OCI-LY1 (cell line): ENCODE measurements around the gene CCRL2.

Experiments
- H2AFZ ChIP-seq: fragments of 200-600 bp; sonication (generic), shearing (Covaris generic); 2 replicates; pipeline ENCODE4 v1.6.0; 2014; ENCODE audit warnings: antibody characterized with exemption, mild to moderate bottlenecking, low read length
- H3F3A ChIP-seq: fragments of 200-600 bp; sonication (generic), shearing (Covaris generic); 2 replicates; pipeline ENCODE4 v1.6.0; 2014; ENCODE audit warnings: mild to moderate bottlenecking, antibody characterized with exemption, low read length, moderate library complexity; ENCODE audit not compliant: insufficient read depth
- H3K27ac ChIP-seq: fragments of 200-600 bp; sonication (generic); 2 replicates; pipeline ENCODE4 v1.5.1; 2014; ENCODE audit warnings: low read length, mixed run types, mild to moderate bottlenecking, low read depth; ENCODE audit not compliant: poor library complexity, severe bottlenecking
- H3K27me3 ChIP-seq: fragments of 200-600 bp; sonication (generic); 2 replicates; pipeline ENCODE4 v1.6.0; 2014; ENCODE audit warnings: antibody characterized with exemption, mild to moderate bottlenecking, low read length, moderate library complexity; ENCODE audit not compliant: insufficient read depth
- H3K36me3 ChIP-seq: fragments of 200-600 bp; sonication (generic); 2 replicates; pipeline ENCODE4 v1.6.1; 2014; ENCODE audit warnings: mild to moderate bottlenecking, antibody characterized with exemption, low read length, moderate library complexity, mixed read lengths; ENCODE audit not compliant: insufficient read depth
- H3K4me1 ChIP-seq: fragments of 200-600 bp; sonication (generic); 2 replicates; pipeline ENCODE4 v1.5.1; 2014; ENCODE audit warnings: mild to moderate bottlenecking, low read length, moderate library complexity; ENCODE audit not compliant: insufficient read depth, severe bottlenecking
- H3K4me2 ChIP-seq: fragments of 200-600 bp; sonication (generic), shearing (Covaris generic); 2 replicates; pipeline ENCODE4 v1.6.1; 2014; ENCODE audit warnings: low read length
- H3K4me3 ChIP-seq: fragments of 200-600 bp; sonication (generic); 2 replicates; pipeline ENCODE4 v1.5.1; 2014; ENCODE audit warnings: low read length, low read depth, mild to moderate bottlenecking, mixed read lengths; ENCODE audit not compliant: poor library complexity, severe bottlenecking
- H3K79me2 ChIP-seq: fragments of 200-600 bp; shearing (Covaris generic); 2 replicates; pipeline ENCODE4 v1.6.1; 2016; ENCODE audit warnings: mixed run types, low read length, mixed read lengths; ENCODE audit not compliant: insufficient read depth
- H3K9ac ChIP-seq: fragments of 200-600 bp; sonication (generic), shearing (Covaris generic); 2 replicates; pipeline ENCODE4 v1.6.1; 2014; ENCODE audit warnings: mild to moderate bottlenecking, low read length, mixed read lengths
- H3K9me2 ChIP-seq: fragments of 200-600 bp; sonication (generic), shearing (Covaris generic); 2 replicates; pipeline ENCODE4 v1.6.1; 2014; ENCODE audit warnings: low read depth, mild to moderate bottlenecking, low read length, mixed read lengths
- H3K9me3 ChIP-seq: fragments of 200-600 bp; shearing (Covaris generic); 2 replicates; pipeline ENCODE4 v1.6.1; 2014; ENCODE audit warnings: low read length, mixed read lengths
- H4K20me1 ChIP-seq: fragments of 200-600 bp; sonication (generic), shearing (Covaris generic); 2 replicates; pipeline ENCODE4 v1.6.0; 2016; ENCODE audit warnings: mild to moderate bottlenecking, low read length; ENCODE audit not compliant: insufficient read depth
- EZH2 ChIP-seq: fragments of 200-600 bp; sonication (generic), shearing (Covaris generic); IDR thresholded peaks from 2 replicates; pipeline ENCODE4 v1.8.0; 2017; ENCODE audit warnings: borderline replicate concordance, mixed run types, mild to moderate bottlenecking, antibody characterized with exemption, low read length, moderate library complexity, mixed read lengths
- TF ChIP-seq, protein P1 (sequence below): fragments of 200-600 bp; sonication (generic), shearing (Covaris generic); IDR thresholded peaks from 2 replicates; pipeline ENCODE4 v1.5.1; 2017; ENCODE audit warnings: mild to moderate bottlenecking, antibody characterized with exemption, low read length, moderate library complexity, mixed read lengths

The CCRL2 gene

DNA sequence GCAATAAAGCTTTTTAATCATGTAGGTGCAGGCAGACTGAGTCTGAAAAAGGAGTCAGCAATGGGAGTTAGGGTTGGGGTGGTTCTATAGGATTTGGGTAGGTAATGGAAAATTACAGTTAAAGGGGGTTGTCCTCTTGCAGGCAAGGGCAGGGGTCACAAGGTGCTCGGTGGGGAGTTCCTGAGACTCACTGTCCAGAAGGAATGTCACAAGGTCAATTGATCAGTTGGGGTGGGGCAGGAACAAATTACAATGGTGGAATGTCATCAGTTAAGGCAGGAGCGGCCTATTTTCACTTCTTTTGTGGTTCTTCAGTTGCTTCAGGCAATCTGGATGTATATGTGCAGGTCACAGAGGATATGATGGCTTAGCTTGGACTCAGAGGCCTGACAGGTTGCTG lies 14.0 kb upstream of the CCRL2 start:
- Histone ChIP-seq H3K27ac (no peak overlapping the region), H3K79me2 (no peaks in the 10 kb centered on the region), H3K9me3 (no peaks in the 10 kb centered on the region), H3K4me1 (no peaks in the 10 kb centered on the region), H3F3A (no peaks in the 10 kb centered on the region), H3K9ac (no peak overlapping the region), H3K27me3 (0 out of 2 replicates have a peak, but pooled peaks cover 4% of the 10 kb centered on the region), H4K20me1 (no peaks in the 10 kb centered on the region), H3K9me2 (no peaks in the 10 kb centered on the region), H3K4me2 (no peak overlapping the region), H2AFZ (no peak overlapping the region), H3K36me3 (no peaks in the 10 kb centered on the region), H3K4me3 (no peak overlapping the region)
- TF ChIP-seq EZH2 = no peak
- TF ChIP-seq, protein P1, sequence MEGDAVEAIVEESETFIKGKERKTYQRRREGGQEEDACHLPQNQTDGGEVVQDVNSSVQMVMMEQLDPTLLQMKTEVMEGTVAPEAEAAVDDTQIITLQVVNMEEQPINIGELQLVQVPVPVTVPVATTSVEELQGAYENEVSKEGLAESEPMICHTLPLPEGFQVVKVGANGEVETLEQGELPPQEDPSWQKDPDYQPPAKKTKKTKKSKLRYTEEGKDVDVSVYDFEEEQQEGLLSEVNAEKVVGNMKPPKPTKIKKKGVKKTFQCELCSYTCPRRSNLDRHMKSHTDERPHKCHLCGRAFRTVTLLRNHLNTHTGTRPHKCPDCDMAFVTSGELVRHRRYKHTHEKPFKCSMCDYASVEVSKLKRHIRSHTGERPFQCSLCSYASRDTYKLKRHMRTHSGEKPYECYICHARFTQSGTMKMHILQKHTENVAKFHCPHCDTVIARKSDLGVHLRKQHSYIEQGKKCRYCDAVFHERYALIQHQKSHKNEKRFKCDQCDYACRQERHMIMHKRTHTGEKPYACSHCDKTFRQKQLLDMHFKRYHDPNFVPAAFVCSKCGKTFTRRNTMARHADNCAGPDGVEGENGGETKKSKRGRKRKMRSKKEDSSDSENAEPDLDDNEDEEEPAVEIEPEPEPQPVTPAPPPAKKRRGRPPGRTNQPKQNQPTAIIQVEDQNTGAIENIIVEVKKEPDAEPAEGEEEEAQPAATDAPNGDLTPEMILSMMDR = no peak

DNA sequence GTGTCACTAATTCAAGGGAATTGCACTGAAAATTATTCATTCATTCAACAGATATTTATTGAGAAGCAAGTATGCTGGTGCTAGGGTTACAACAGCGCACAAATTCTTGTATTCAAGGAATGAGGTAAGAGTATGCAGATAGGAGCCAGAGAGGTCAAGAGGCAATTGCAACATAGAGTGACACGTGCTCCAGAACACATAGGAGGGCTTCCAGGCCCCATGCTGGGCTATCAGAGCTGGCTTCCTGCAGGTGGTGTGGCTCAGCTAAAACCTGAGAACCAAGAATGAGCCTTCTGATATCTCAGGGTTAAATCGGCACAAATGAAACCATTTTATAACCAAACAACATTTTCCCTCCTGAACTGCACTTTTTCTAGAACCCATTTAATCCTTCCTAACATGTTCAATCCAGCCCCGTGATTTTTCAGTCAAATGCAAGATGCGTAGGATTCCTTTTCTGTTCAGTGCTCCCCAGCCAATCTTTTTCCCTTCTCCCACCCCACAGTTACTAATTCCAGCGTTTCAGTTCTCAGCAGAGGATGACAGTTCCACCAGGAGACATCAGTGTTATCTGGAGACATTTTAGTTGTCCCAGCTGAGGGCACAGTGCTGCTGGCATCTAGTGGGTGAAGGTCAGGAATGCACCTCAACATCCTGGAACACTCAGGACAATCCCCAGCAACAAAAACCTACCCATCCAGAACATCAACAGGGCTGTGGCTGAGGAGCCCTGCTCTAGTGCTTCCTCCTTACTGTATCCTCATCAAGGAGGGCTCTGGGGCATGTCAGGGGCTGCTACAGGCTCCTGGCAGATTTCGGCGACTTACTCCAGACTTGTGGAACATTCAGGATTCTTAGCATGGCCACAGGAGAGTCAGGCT lies 13.3 kb upstream of the CCRL2 start:
- H3F3A ChIP-seq = no peaks in the 10 kb centered on the region
- TF ChIP-seq, protein P1 = no peak
- no peak for TF ChIP-seq EZH2

DNA sequence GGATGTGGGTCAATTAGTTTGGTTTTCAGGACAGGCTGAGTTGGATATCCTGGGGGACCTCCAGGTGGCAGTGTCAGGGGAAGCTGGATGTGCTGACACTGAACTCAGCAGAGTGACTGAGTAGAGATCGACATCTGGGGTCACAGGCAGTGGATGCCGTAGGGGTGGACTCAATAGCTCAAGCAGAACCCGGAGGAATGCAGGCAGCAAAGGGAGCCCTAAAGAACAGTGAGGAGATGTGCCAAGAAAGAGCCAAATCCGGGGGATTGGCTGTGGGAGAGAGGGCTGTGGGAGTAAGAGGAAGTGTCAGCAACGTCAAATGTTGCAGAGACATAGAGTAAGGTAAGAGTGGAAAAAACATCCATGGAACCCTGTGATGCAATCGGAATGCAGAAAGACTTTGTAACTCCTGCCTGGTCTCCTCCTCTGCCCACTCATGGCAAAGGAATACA lies 11.8 kb upstream of the CCRL2 start:
- Histone ChIP-seq H4K20me1 (no peaks in the 10 kb centered on the region), H3K27me3 (0 out of 2 replicates have a peak, but pooled peaks cover 4% of the 10 kb centered on the region), H3K4me1 (no peaks in the 10 kb centered on the region), H3K4me2 (no peak overlapping the region), H3F3A (no peaks in the 10 kb centered on the region), H3K9me2 (no peaks in the 10 kb centered on the region), H3K27ac (no peak overlapping the region), H2AFZ (no peak overlapping the region), H3K9ac (no peak overlapping the region), H3K9me3 (no peaks in the 10 kb centered on the region), H3K36me3 (no peaks in the 10 kb centered on the region), H3K4me3 (no peak overlapping the region), H3K79me2 (no peaks in the 10 kb centered on the region)
- TF ChIP-seq, protein P1 = no peak
- TF ChIP-seq EZH2 = no peak

More for the DNA sequence above, 13.3 kb upstream of the CCRL2 start:
- Histone ChIP-seq H2AFZ (no peak overlapping the region), H4K20me1 (no peaks in the 10 kb centered on the region), H3K27me3 (0 out of 2 replicates have a peak, but pooled peaks cover 4% of the 10 kb centered on the region), H3K27ac (no peak overlapping the region), H3K9ac (no peak overlapping the region), H3K9me2 (no peaks in the 10 kb centered on the region), H3K9me3 (no peaks in the 10 kb centered on the region), H3K79me2 (no peaks in the 10 kb centered on the region), H3K4me3 (no peak overlapping the region), H3K4me1 (no peaks in the 10 kb centered on the region), H3K4me2 (no peak overlapping the region), H3K36me3 (no peaks in the 10 kb centered on the region)
